Measurements from ENCODE around the gene ALB. TPM values are rescaled to one million over a fixed set of nuclear protein-coding genes. Genes with fewer than 3 reads are reported as not detected.

Gene ALB
- total RNA-seq, 1 donor from 2014 or later = not detected

GRCh38 chr4:73438582-73439215, 34.6 kb downstream of the ALB start:
- Mint-ChIP-seq H3K36me3 (ENCODE audit: low read depth) (no peaks in the 10 kb centered on the region), H3K9me3 (ENCODE audit: low read depth) (no peaks in the 10 kb centered on the region), H3K27me3 (ENCODE audit: low read depth) (peaks cover 46% of the 10 kb centered on the region), H3K4me3 (ENCODE audit: unreplicated experiment) (no peak overlapping the region), H3K27ac (ENCODE audit: unreplicated experiment) (no peak overlapping the region), H3K4me1 (ENCODE audit: low read depth) (no peaks in the 10 kb centered on the region)
- no peak for DNase-seq (ENCODE audit: low spot score)
- TF ChIP-seq CTCF (IDR thresholded peaks at IDR 0.05) = no peak

GRCh38 chr4:73439445-73439844, 35.4 kb downstream of the ALB start:
- Mint-ChIP-seq H3K36me3 (ENCODE audit: low read depth) (no peaks in the 10 kb centered on the region), H3K4me3 (ENCODE audit: unreplicated experiment) (no peak overlapping the region), H3K27ac (ENCODE audit: unreplicated experiment) (no peak overlapping the region), H3K9me3 (ENCODE audit: low read depth) (no peaks in the 10 kb centered on the region), H3K27me3 (ENCODE audit: low read depth) (peaks cover 44% of the 10 kb centered on the region), H3K4me1 (ENCODE audit: low read depth) (no peaks in the 10 kb centered on the region)
- TF ChIP-seq CTCF (IDR thresholded peaks at IDR 0.05) = no peak
- DNase-seq (ENCODE audit: low spot score) = no peak

- DNase-seq (ENCODE audit: low spot score) = no peak
- TF ChIP-seq CTCF (IDR thresholded peaks at IDR 0.05) = no peak
- H3K4me1 Mint-ChIP-seq (ENCODE audit: low read depth) = no peaks in the 10 kb centered on the region
Measured at GRCh38 chr4:73439991-73440390, 35.9 kb downstream of the ALB start.

GRCh38 chr4:73440653-73441052, 36.6 kb downstream of the ALB start:
- DNase-seq (ENCODE audit: low spot score) = no peak
- Mint-ChIP-seq H3K4me3 (ENCODE audit: unreplicated experiment) (no peak overlapping the region), H3K27me3 (ENCODE audit: low read depth) (peaks cover 44% of the 10 kb centered on the region), H3K27ac (ENCODE audit: unreplicated experiment) (no peak overlapping the region), H3K36me3 (ENCODE audit: low read depth) (no peaks in the 10 kb centered on the region), H3K4me1 (ENCODE audit: low read depth) (no peaks in the 10 kb centered on the region), H3K9me3 (ENCODE audit: low read depth) (no peaks in the 10 kb centered on the region)
- no peak for TF ChIP-seq CTCF (IDR thresholded peaks at IDR 0.05)

More at GRCh38 chr4:73439991-73440390, 35.9 kb downstream of the ALB start:
- Mint-ChIP-seq H3K4me3 (ENCODE audit: unreplicated experiment) (no peak overlapping the region), H3K27ac (ENCODE audit: unreplicated experiment) (no peak overlapping the region), H3K27me3 (ENCODE audit: low read depth) (peaks cover 44% of the 10 kb centered on the region), H3K9me3 (ENCODE audit: low read depth) (no peaks in the 10 kb centered on the region), H3K36me3 (ENCODE audit: low read depth) (no peaks in the 10 kb centered on the region)

- H3K36me3 Mint-ChIP-seq (ENCODE audit: low read depth) = no peaks in the 10 kb centered on the region
- H3K27ac Mint-ChIP-seq (ENCODE audit: unreplicated experiment) = no peak overlapping the region
- TF ChIP-seq CTCF (IDR thresholded peaks at IDR 0.05) = no peak
- H3K27me3 Mint-ChIP-seq (ENCODE audit: low read depth) = peaks cover 41% of the 10 kb centered on the region
- H3K4me1 Mint-ChIP-seq (ENCODE audit: low read depth) = no peaks in the 10 kb centered on the region
- no peak overlapping the region for H3K4me3 Mint-ChIP-seq (ENCODE audit: unreplicated experiment)
- H3K9me3 Mint-ChIP-seq (ENCODE audit: low read depth) = no peaks in the 10 kb centered on the region
- no peak for DNase-seq (ENCODE audit: low spot score)
Measured at GRCh38 chr4:73442275-73442674, 38.2 kb downstream of the ALB start.
